ENCODE results near the gene CPA2. TPM values are rescaled to one million over a fixed set of nuclear protein-coding genes. Genes with fewer than 3 reads are reported as not detected.
"Not testable (repeated sequence)": the region's sequence is repeated elsewhere in the genome, so short reads cannot be mapped to it uniquely, and the experiment has no call there.

The CPA2 gene
- total and polyA plus RNA-seq, 2 donors (not counting 1 experiment from before 2014, with no cell fraction given): 0.06 TPM; not detected in 1

- H3K79me2 ChIP-seq (ENCODE audit: control insufficient read depth, insufficient read depth, low read length): no peaks in the 10 kb centered on the region
- H3K4me1 ChIP-seq (ENCODE audit: control insufficient read depth, extremely low read depth, insufficient read depth, low read length): no peaks in the 10 kb centered on the region
- no peak overlapping the region for H3K9ac ChIP-seq (ENCODE audit: insufficient read depth, low read length)
These were observed 34.9 kb upstream of the CPA2 start for GRCh38 chr7:130231792-130232191.

GRCh38 chr7:130232209-130232608 lies 34.5 kb upstream of the CPA2 start:
- Histone ChIP-seq H3K27me3 (ENCODE audit: control insufficient read depth, insufficient read depth, low read length) (no peaks in the 10 kb centered on the region), H3K4me2 (ENCODE audit: extremely low read depth, insufficient read depth, low read length) (no peak overlapping the region), H3K36me3 (ENCODE audit: control insufficient read depth, insufficient read depth, low read length) (no peaks in the 10 kb centered on the region), H2AFZ (ENCODE audit: low read length) (no peak overlapping the region), H4K20me1 (ENCODE audit: control insufficient read depth, extremely low read depth, insufficient read depth, low read length) (no peaks in the 10 kb centered on the region), H3K27ac (ENCODE audit: insufficient read depth, low read length) (no peak overlapping the region), H3K9me3 (ENCODE audit: control insufficient read depth, insufficient read depth, low read depth, low read length) (no peaks in the 10 kb centered on the region), H3K4me1 (ENCODE audit: control insufficient read depth, extremely low read depth, insufficient read depth, low read length) (no peaks in the 10 kb centered on the region), H3K4me3 (replicated peaks in 1 of 4; ENCODE audit: control extremely low read depth in 1 of 4, insufficient read depth in 1 of 4, low read depth in 3 of 4, low read length in 4 of 4) (no peak overlapping the region), H3K79me2 (ENCODE audit: control insufficient read depth, insufficient read depth, low read length) (no peaks in the 10 kb centered on the region), H3K9ac (ENCODE audit: insufficient read depth, low read length) (no peak overlapping the region)
- TF ChIP-seq EZH2 (IDR thresholded peaks at IDR 0.05; ENCODE audit: low read length, missing control alignments): no peak
- TF ChIP-seq, protein P1, sequence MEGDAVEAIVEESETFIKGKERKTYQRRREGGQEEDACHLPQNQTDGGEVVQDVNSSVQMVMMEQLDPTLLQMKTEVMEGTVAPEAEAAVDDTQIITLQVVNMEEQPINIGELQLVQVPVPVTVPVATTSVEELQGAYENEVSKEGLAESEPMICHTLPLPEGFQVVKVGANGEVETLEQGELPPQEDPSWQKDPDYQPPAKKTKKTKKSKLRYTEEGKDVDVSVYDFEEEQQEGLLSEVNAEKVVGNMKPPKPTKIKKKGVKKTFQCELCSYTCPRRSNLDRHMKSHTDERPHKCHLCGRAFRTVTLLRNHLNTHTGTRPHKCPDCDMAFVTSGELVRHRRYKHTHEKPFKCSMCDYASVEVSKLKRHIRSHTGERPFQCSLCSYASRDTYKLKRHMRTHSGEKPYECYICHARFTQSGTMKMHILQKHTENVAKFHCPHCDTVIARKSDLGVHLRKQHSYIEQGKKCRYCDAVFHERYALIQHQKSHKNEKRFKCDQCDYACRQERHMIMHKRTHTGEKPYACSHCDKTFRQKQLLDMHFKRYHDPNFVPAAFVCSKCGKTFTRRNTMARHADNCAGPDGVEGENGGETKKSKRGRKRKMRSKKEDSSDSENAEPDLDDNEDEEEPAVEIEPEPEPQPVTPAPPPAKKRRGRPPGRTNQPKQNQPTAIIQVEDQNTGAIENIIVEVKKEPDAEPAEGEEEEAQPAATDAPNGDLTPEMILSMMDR (conservative IDR thresholded peaks at IDR 0.05 in 1 of 2, IDR thresholded peaks at IDR 0.05 in 1 of 2; ENCODE audit: low read depth in 1 of 2, low read length in 2 of 2): no peak
- DNase-seq (ENCODE audit: low read depth in 2 of 2): no peak

More at GRCh38 chr7:130231792-130232191, 34.9 kb upstream of the CPA2 start:
- H3K4me2 ChIP-seq (ENCODE audit: extremely low read depth, insufficient read depth, low read length): no peak overlapping the region
- H3K27ac ChIP-seq (ENCODE audit: insufficient read depth, low read length): no peak overlapping the region
- no peak for DNase-seq (ENCODE audit: low read depth in 2 of 2)
- no peaks in the 10 kb centered on the region for H3K27me3 ChIP-seq (ENCODE audit: control insufficient read depth, insufficient read depth, low read length)
- TF ChIP-seq, protein P1 (conservative IDR thresholded peaks at IDR 0.05 in 1 of 2, IDR thresholded peaks at IDR 0.05 in 1 of 2; ENCODE audit: low read depth in 1 of 2, low read length in 2 of 2): no peak
- no peak for TF ChIP-seq EZH2 (IDR thresholded peaks at IDR 0.05; ENCODE audit: low read length, missing control alignments)
- no peaks in the 10 kb centered on the region for H3K36me3 ChIP-seq (ENCODE audit: control insufficient read depth, insufficient read depth, low read length)
- no peaks in the 10 kb centered on the region for H3K9me3 ChIP-seq (ENCODE audit: control insufficient read depth, insufficient read depth, low read depth, low read length)
- no peak overlapping the region for H2AFZ ChIP-seq (ENCODE audit: low read length)
- H4K20me1 ChIP-seq (ENCODE audit: control insufficient read depth, extremely low read depth, insufficient read depth, low read length): no peaks in the 10 kb centered on the region
- H3K4me3 ChIP-seq (replicated peaks in 1 of 4; ENCODE audit: control extremely low read depth in 1 of 4, insufficient read depth in 1 of 4, low read depth in 3 of 4, low read length in 4 of 4): no peak overlapping the region

DNA sequence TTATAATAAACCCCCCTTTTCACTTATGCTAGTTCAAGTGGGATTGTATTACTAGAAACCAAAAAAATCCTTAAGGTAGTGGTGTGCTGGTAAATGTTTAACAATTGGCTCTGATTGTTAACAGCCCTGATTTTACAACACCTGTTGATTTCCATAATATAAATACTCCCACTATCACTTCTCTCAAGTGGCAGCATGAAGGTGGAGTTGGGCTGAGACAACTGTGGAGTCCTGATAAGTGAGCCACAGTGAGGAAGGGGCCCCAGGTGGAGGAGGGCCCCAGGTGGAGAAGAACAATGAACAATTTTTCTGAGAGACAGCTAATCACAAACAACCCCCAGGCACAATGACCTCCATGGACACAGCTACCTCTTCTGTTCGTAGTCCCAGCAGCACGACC lies 32.6 kb upstream of the CPA2 start:
- Histone ChIP-seq H4K20me1 (ENCODE audit: control insufficient read depth, extremely low read depth, insufficient read depth, low read length) (no peaks in the 10 kb centered on the region), H3K4me1 (ENCODE audit: control insufficient read depth, extremely low read depth, insufficient read depth, low read length) (no peaks in the 10 kb centered on the region), H3K27me3 (ENCODE audit: control insufficient read depth, insufficient read depth, low read length) (no peaks in the 10 kb centered on the region), H3K79me2 (ENCODE audit: control insufficient read depth, insufficient read depth, low read length) (no peaks in the 10 kb centered on the region), H2AFZ (ENCODE audit: low read length) (no peak overlapping the region), H3K36me3 (ENCODE audit: control insufficient read depth, insufficient read depth, low read length) (no peaks in the 10 kb centered on the region), H3K4me2 (ENCODE audit: extremely low read depth, insufficient read depth, low read length) (no peak overlapping the region), H3K4me3 (replicated peaks in 1 of 4; ENCODE audit: control extremely low read depth in 1 of 4, insufficient read depth in 1 of 4, low read depth in 3 of 4, low read length in 4 of 4) (no peak overlapping the region), H3K27ac (ENCODE audit: insufficient read depth, low read length) (no peak overlapping the region), H3K9me3 (ENCODE audit: control insufficient read depth, insufficient read depth, low read depth, low read length) (no peaks in the 10 kb centered on the region), H3K9ac (ENCODE audit: insufficient read depth, low read length) (no peak overlapping the region)
- TF ChIP-seq, protein P1 (conservative IDR thresholded peaks at IDR 0.05 in 1 of 2, IDR thresholded peaks at IDR 0.05 in 1 of 2; ENCODE audit: low read depth in 1 of 2, low read length in 2 of 2): no peak
- TF ChIP-seq EZH2 (IDR thresholded peaks at IDR 0.05; ENCODE audit: low read length, missing control alignments): no peak
- DNase-seq (ENCODE audit: low read depth in 2 of 2): no peak

- H3K36me3 ChIP-seq (ENCODE audit: control insufficient read depth, insufficient read depth, low read length); H3K4me3 ChIP-seq (replicated peaks in 1 of 4; ENCODE audit: control extremely low read depth in 1 of 4, insufficient read depth in 1 of 4, low read depth in 3 of 4, low read length in 4 of 4): not testable (repeated sequence)
These were observed 30.3 kb upstream of the CPA2 start for GRCh38 chr7:130236361-130236760.

More at GRCh38 chr7:130236361-130236760, 30.3 kb upstream of the CPA2 start:
- not testable (repeated sequence) for H3K4me1 ChIP-seq (ENCODE audit: control insufficient read depth, extremely low read depth, insufficient read depth, low read length); H3K27ac ChIP-seq (ENCODE audit: insufficient read depth, low read length); H3K9ac ChIP-seq (ENCODE audit: insufficient read depth, low read length); H3K9me3 ChIP-seq (ENCODE audit: control insufficient read depth, insufficient read depth, low read depth, low read length); DNase-seq (ENCODE audit: low read depth in 2 of 2); H4K20me1 ChIP-seq (ENCODE audit: control insufficient read depth, extremely low read depth, insufficient read depth, low read length); H2AFZ ChIP-seq (ENCODE audit: low read length); H3K79me2 ChIP-seq (ENCODE audit: control insufficient read depth, insufficient read depth, low read length); H3K4me2 ChIP-seq (ENCODE audit: extremely low read depth, insufficient read depth, low read length); H3K27me3 ChIP-seq (ENCODE audit: control insufficient read depth, insufficient read depth, low read length)
